WI38 (cell line): ENCODE measurements around the gene KCNC4.

ENCODE experiments used
- H3K4me3 ChIP-seq: 2 replicates; pipeline ENCODE4 v1.5.1; 2011; ENCODE audit warnings: low read depth, mild to moderate bottlenecking, control low read depth, low read length
- TF ChIP-seq, protein P1 (sequence below): IDR thresholded peaks from 2 replicates; pipeline ENCODE4 v1.5.1; 2012; ENCODE audit warnings: low read depth, mild to moderate bottlenecking, control low read depth, low read length

Gene KCNC4

DNA sequence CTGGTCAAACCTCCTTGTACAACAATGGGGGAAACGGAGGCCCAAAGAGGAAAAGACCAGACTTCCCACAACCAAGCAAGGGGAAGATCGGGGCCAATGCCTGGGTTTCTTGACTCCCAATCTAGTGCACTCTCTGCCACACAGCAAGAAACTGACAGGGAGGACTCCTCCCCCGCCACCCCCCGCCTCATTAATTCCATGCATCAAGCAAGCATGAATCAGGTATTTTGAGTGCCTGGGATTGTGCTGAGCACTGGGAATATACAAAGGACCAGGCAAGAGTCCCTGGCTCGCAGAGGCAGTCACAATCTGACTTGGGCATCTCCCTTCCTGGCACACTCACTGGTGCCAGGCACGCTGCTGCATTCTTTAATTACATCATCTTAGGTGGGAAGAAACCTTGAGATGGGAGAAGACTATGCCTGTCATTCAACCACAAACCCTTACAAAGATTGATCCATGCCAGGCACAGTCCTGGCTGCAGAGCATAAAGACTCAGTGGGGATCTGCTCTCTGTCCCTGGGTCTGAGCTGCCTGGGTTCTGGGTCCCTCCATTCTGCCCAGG, 4.4 kb upstream of the KCNC4 start:
- H3K4me3 ChIP-seq = no peak overlapping the region
- TF ChIP-seq, protein P1, sequence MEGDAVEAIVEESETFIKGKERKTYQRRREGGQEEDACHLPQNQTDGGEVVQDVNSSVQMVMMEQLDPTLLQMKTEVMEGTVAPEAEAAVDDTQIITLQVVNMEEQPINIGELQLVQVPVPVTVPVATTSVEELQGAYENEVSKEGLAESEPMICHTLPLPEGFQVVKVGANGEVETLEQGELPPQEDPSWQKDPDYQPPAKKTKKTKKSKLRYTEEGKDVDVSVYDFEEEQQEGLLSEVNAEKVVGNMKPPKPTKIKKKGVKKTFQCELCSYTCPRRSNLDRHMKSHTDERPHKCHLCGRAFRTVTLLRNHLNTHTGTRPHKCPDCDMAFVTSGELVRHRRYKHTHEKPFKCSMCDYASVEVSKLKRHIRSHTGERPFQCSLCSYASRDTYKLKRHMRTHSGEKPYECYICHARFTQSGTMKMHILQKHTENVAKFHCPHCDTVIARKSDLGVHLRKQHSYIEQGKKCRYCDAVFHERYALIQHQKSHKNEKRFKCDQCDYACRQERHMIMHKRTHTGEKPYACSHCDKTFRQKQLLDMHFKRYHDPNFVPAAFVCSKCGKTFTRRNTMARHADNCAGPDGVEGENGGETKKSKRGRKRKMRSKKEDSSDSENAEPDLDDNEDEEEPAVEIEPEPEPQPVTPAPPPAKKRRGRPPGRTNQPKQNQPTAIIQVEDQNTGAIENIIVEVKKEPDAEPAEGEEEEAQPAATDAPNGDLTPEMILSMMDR = no peak

DNA sequence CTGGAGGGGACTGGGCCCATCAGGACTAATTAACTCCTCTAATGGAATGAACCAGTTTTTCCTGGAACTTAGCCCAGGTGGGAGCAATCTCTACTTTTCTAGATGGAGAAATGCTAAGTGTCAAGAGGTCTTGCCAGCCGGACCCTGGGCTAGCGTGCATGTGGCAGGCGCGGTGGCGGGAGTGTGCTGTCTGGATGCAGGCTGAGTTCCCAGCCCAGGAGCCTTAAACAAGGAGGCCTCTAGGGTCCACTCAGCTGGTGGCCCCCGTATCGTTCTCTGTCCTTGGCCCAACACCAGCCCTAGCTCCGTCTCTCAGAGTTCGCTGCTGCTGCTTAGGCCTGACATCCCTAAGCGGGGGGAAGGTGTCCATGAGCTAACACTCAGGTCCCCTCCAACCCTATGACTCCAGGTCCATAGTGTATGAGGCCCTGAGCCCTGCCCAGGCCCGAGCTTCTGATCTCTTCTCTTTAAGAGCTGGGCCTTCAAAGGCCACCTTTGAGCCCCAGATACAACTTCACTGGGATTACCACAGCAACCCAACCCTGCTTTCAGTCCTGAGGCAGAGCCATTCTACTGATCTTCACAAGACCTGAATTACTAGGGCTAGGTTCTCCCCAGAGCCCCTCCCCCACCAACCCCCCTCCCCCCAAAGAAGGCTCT, 3.7 kb upstream of the KCNC4 start:
- H3K4me3 ChIP-seq = no peak overlapping the region
- TF ChIP-seq, protein P1 = no peak

DNA sequence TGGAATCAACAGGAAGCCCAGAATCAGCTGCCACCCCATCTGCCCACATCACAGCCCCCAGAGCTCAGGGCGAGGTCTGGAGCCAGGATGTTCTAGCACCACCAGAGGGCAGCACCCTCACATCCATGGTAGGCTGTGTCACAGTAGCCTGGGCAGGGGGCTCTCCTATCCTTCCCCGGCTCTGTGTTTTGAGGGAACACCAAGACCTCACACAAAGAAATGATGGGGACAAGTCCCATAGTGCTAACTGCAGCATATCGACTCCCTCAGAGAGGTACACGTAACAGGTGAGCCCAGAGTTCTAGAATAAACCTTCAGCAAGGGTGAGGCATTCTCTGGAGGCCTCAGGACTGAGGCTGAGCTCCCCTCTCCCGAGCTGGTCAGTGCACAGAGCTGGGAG, 2.3 kb upstream of the KCNC4 start:
- no peak overlapping the region for H3K4me3 ChIP-seq
- TF ChIP-seq, protein P1 = peak; percentile 80

DNA sequence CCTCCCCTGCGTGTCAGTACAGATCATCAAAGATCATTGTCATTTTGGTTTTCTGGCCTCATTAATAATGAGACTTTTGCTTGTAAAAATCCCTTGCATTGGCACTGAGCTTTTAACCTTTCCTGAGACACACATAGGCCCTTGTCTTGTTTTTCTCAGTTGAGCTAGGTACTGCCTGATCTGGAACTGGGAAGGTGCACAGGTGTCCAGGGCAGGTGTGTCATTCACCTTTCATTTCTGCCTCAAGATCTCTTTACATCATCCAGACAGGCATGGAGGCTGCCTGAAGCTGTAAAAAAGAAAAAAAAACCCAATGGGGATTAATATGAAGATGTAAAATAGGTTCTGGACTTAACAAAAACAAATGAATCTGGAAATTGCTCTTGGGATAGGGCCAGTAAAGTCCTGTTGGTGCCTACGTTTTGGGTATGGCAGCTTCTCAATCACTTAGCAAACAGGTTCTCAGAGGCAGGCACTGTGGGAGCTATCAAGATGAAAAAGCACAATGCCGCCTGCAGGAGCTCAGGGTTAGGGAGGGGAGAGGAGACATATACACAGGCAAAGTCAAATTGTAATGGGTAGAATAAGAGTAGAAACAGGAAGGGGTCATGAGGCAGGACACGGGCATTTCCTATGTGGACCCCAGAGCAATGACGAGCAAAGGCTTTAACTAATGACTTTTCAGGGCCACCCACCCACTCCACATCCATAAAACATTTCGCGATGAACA, 1.0 kb upstream of the KCNC4 start:
- TF ChIP-seq, protein P1 = no peak
- H3K4me3 ChIP-seq = peak overlapping the region; percentile 45; the same call in 1 of the 2 replicates

DNA sequence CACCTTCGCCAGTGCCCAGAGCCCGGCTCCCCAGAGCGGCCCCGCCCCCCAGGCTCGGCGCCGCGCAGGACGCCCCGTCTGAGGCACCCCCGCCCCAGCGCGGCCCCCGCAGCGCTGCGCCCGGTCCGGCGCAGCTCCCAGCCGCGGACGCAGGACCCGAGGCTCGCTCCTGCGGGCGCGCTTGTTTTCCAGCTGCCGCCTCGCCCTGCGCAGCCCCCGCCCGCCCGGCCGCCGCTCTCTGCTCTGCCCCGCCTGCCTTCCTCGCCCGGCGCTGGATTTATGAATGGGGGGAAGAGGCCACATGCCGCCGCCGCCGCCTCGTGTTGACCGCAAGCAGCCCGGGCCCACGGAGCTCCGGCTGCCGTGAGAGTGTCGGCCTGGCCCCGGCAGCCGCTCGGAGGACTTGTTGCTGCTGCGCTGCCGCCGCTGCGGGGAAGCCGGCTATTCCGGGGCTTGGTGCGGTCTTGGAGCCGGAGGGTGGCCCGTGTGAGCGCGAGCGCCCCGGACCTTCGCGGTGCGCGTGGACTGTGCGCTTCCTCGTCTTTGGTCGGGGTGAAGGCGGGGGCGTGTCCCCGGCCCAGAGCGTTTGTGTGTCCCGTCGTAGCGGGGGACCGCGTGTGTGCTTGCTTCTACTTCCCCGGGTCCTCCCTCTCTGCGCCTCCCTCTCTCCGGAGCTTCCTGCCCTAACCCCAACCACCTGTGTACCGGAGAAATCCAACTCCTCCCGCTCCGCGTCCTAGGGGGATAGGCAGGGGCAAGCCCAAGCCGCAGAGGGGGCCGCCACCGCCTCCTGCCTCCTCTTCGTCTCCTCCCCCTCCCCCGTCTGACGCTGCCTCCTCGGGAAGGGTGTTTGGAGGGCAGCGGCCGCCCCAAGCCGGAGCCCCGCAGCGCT, 736 bp downstream of the KCNC4 start:
- TF ChIP-seq, protein P1 = no peak
- H3K4me3 ChIP-seq = peak overlapping the region; percentile 45

DNA sequence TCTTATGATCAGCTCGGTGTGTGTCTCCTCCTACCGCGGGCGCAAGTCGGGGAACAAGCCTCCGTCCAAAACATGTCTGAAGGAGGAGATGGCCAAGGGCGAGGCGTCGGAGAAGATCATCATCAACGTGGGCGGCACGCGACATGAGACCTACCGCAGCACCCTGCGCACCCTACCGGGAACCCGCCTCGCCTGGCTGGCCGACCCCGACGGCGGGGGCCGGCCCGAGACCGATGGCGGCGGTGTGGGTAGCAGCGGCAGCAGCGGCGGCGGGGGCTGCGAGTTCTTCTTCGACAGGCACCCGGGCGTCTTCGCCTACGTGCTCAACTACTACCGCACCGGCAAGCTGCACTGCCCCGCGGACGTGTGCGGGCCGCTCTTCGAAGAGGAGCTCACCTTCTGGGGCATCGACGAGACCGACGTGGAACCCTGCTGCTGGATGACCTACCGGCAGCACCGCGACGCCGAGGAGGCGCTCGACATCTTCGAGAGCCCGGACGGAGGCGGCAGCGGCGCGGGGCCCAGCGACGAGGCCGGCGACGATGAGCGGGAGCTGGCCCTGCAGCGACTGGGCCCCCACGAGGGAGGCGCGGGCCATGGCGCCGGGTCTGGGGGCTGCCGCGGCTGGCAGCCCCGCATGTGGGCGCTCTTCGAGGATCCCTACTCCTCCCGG, 1.5 kb downstream of the KCNC4 start:
- TF ChIP-seq, protein P1 = no peak
- H3K4me3 ChIP-seq = no peak overlapping the region
